IMR-90 (cell line): ENCODE measurements around the gene SLIT3. TPM values are rescaled to one million over a fixed set of nuclear protein-coding genes. Genes with fewer than 3 reads are reported as not detected.

Experiments used
- ATAC-seq: fragments of 200-7000 bp; cut with Tn5 transposase; 2 replicates; pipeline ENCODE4 v1.9.1; 2020; ENCODE audit warnings: low read depth, mild to moderate bottlenecking, moderate library complexity
- BruUV-seq: library from RNA; stranded (reverse); fragments of 400-500 nt; replicated peaks from 2 replicates; lab custom pipeline; 2021; lab: Mats Ljungman, UMichigan
- CTCF ChIA-PET: fragments of 300-600 bp; formaldehyde crosslinking; extraction: SDS; loops from one replicate; lab custom pipeline; 2021; ENCODE audit warnings: antibody characterized with exemption; lab: Yijun Ruan, JAX
- POLR2A ChIA-PET: fragments of 300-600 bp; sonication (Branson Sonifier 250); formaldehyde crosslinking; loops from one replicate; lab custom pipeline; 2022; ENCODE audit warnings: antibody characterized with exemption; ENCODE audit not compliant: unreplicated experiment; lab: Charles Lee
- DNase-seq: peaks from one replicate; pipeline ENCODE4 v3.0.0; 2013
- H2AFZ ChIP-seq: replicated peaks from 2 replicates; pipeline ENCODE3; 2013; ENCODE audit warnings: low read length, mild to moderate bottlenecking; ENCODE audit not compliant: poor library complexity
- H2AK5ac ChIP-seq: 2 replicates; pipeline ENCODE4 v1.6.1; 2013; ENCODE audit warnings: low read depth, low read length, inconsistent platforms
- H2AK9ac ChIP-seq: replicated peaks from 2 replicates; pipeline ENCODE3; 2013; ENCODE audit warnings: mild to moderate bottlenecking, low read depth, low read length, moderate library complexity; ENCODE audit not compliant: poor library complexity
- H2BK120ac ChIP-seq: 2 replicates; pipeline ENCODE4 v1.6.1; 2013; ENCODE audit warnings: low read depth, low read length, inconsistent platforms
- H2BK15ac ChIP-seq: 3 replicates; pipeline ENCODE4 v1.6.1; 2013; ENCODE audit warnings: low read depth, low read length, inconsistent platforms
- H2BK20ac ChIP-seq: 2 replicates; pipeline ENCODE4 v1.6.1; 2013; ENCODE audit warnings: low read depth, mild to moderate bottlenecking, inconsistent platforms, low read length, moderate library complexity
- H2BK5ac ChIP-seq: 2 replicates; pipeline ENCODE4 v1.6.1; 2013; ENCODE audit warnings: mild to moderate bottlenecking, low read depth, low read length, inconsistent platforms; ENCODE audit not compliant: poor library complexity, severe bottlenecking
- H3K14ac ChIP-seq: replicated peaks from 2 replicates; pipeline ENCODE4 v1.6.1; 2013; ENCODE audit warnings: low read depth, low read length, inconsistent platforms
- H3K18ac ChIP-seq: 2 replicates; pipeline ENCODE4 v1.6.1; 2013; ENCODE audit warnings: low read depth, low read length, control low read depth
- H3K23ac ChIP-seq: 2 replicates; pipeline ENCODE4 v1.6.1; 2013; ENCODE audit warnings: low read depth, low read length, inconsistent platforms
- H3K27ac ChIP-seq: 2 replicates; pipeline ENCODE4 v1.5.1; 2013; ENCODE audit warnings: mild to moderate bottlenecking, control low read depth, low read length; ENCODE audit not compliant: insufficient read depth
- H3K27me3 ChIP-seq: 2 replicates; pipeline ENCODE4 v1.6.1; 2013; ENCODE audit warnings: low read length; ENCODE audit not compliant: control insufficient read depth, insufficient read depth
- H3K36me3 ChIP-seq: 2 replicates; pipeline ENCODE4 v1.6.1; 2013; ENCODE audit warnings: low read length, mixed read lengths; ENCODE audit not compliant: control insufficient read depth, insufficient read depth
- H3K4ac ChIP-seq: 2 replicates; pipeline ENCODE4 v1.6.1; 2013; ENCODE audit warnings: low read depth, low read length, inconsistent platforms
- H3K4me1 ChIP-seq: 2 replicates; pipeline ENCODE4 v1.6.1; 2013; ENCODE audit warnings: low read length, mixed read lengths; ENCODE audit not compliant: control insufficient read depth, insufficient read depth
- H3K4me2 ChIP-seq: 2 replicates; pipeline ENCODE4 v1.6.1; 2013; ENCODE audit warnings: low read depth, mild to moderate bottlenecking, control low read depth, low read length, moderate library complexity
- H3K4me3 ChIP-seq: 2 replicates; pipeline ENCODE4 v1.5.1; 2013; ENCODE audit warnings: low read depth, mild to moderate bottlenecking, control low read depth, low read length, moderate library complexity; ENCODE audit not compliant: insufficient read depth
- H3K56ac ChIP-seq: 2 replicates; pipeline ENCODE4 v1.6.1; 2013; ENCODE audit warnings: low read length, inconsistent platforms; ENCODE audit not compliant: insufficient read depth; ENCODE audit errors: extremely low read depth
- H3K79me1 ChIP-seq, 2 experiments: 2 replicates each; pipeline ENCODE4 v1.6.1; 2013; ENCODE audit warnings: low read length in 2 of 2, inconsistent platforms in 1 of 2, low read depth in 1 of 2
- H3K9ac ChIP-seq: 2 replicates; pipeline ENCODE4 v1.6.1; 2013; ENCODE audit warnings: low read depth, low read length, control low read depth
- H3K9me1 ChIP-seq: 2 replicates; pipeline ENCODE4 v1.6.1; 2013; ENCODE audit warnings: low read length, inconsistent platforms; ENCODE audit not compliant: insufficient read depth
- H3K9me3 ChIP-seq: 2 replicates; pipeline ENCODE4 v1.6.1; 2013; ENCODE audit warnings: low read length; ENCODE audit not compliant: control insufficient read depth, insufficient read depth
- H4K20me1 ChIP-seq: 2 replicates; pipeline ENCODE4 v1.6.1; 2013; ENCODE audit warnings: low read length, inconsistent platforms; ENCODE audit not compliant: insufficient read depth
- H4K5ac ChIP-seq: 2 replicates; pipeline ENCODE4 v1.6.1; 2013; ENCODE audit warnings: mild to moderate bottlenecking, low read depth, low read length, control low read depth
- H4K8ac ChIP-seq, 2 experiments: 2 replicates each; pipeline ENCODE4 v1.6.1; 2013; ENCODE audit warnings: low read depth in 2 of 2, low read length in 2 of 2, control low read depth in 1 of 2, inconsistent platforms in 1 of 2
- H4K91ac ChIP-seq: 2 replicates; pipeline ENCODE4 v1.6.1; 2013; ENCODE audit warnings: low read depth, low read length, inconsistent platforms; ENCODE audit not compliant: insufficient read depth
- BHLHE40 ChIP-seq: fragments of 150-350 bp; IDR thresholded peaks from 2 replicates; pipeline ENCODE4 v1.6.1; 2016; ENCODE audit warnings: mild to moderate bottlenecking, low read depth, low read length
- CEBPB ChIP-seq: IDR thresholded peaks from 2 replicates; pipeline ENCODE4 v1.6.1; 2012; ENCODE audit warnings: low read depth, low read length, improper control_type of control experiment
- CHD1 ChIP-seq: IDR thresholded peaks from 2 replicates; pipeline ENCODE4 v1.6.1; 2012; ENCODE audit warnings: low read depth, low read length, improper control_type of control experiment
- CTCF ChIP-seq: conservative IDR thresholded peaks from 2 replicates; pipeline ENCODE4 v1.5.1; 2012; ENCODE audit warnings: mild to moderate bottlenecking, low read depth, low read length, improper control_type of control experiment
- ELK1 ChIP-seq: fragments of 150-350 bp; IDR thresholded peaks from 2 replicates; pipeline ENCODE4 v1.6.1; 2016; ENCODE audit warnings: low read depth, mild to moderate bottlenecking, low read length, moderate library complexity, borderline replicate concordance
- FOS ChIP-seq: fragments of 150-350 bp; IDR thresholded peaks from 2 replicates; pipeline ENCODE4 v1.6.1; 2016; ENCODE audit warnings: low read depth, low read length
- MAFK ChIP-seq: IDR thresholded peaks from 2 replicates; pipeline ENCODE4 v1.6.1; 2012; ENCODE audit warnings: low read depth, low read length, improper control_type of control experiment
- MAZ ChIP-seq: IDR thresholded peaks from 2 replicates; pipeline ENCODE4 v1.6.1; 2012; ENCODE audit warnings: low read depth, mild to moderate bottlenecking, low read length, improper control_type of control experiment, moderate library complexity, borderline replicate concordance
- MXI1 ChIP-seq: IDR thresholded peaks from 2 replicates; pipeline ENCODE4 v1.6.1; 2012; ENCODE audit warnings: low read depth, mild to moderate bottlenecking, low read length, moderate library complexity, borderline replicate concordance
- NFE2L2 ChIP-seq: fragments of 150-350 bp; IDR thresholded peaks from 2 replicates; pipeline ENCODE4 v1.6.1; 2016; ENCODE audit warnings: low read depth, mild to moderate bottlenecking, low read length
- POLR2A ChIP-seq: IDR thresholded peaks from 2 replicates; pipeline ENCODE4 v1.6.1; 2012; ENCODE audit warnings: mild to moderate bottlenecking, low read depth, low read length
- RAD21 ChIP-seq: IDR thresholded peaks from 2 replicates; pipeline ENCODE4 v1.6.1; 2012; ENCODE audit warnings: low read length, improper control_type of control experiment
- RCOR1 ChIP-seq: IDR thresholded peaks from 2 replicates; pipeline ENCODE4 v1.6.1; 2012; ENCODE audit warnings: mild to moderate bottlenecking, low read length, improper control_type of control experiment; ENCODE audit not compliant: insufficient replicate concordance
- RFX5 ChIP-seq: IDR thresholded peaks from 2 replicates; pipeline ENCODE4 v1.8.0; 2012; ENCODE audit warnings: low read depth, mild to moderate bottlenecking, low read length, moderate library complexity
- SMC3 ChIP-seq: fragments of 150-350 bp; IDR thresholded peaks from 2 replicates; pipeline ENCODE4 v1.6.1; 2016; ENCODE audit warnings: low read depth, mild to moderate bottlenecking, antibody characterized with exemption, low read length, moderate library complexity
- USF2 ChIP-seq: fragments of 150-350 bp; IDR thresholded peaks from 2 replicates; pipeline ENCODE4 v1.6.1; 2017; ENCODE audit warnings: mild to moderate bottlenecking, antibody characterized with exemption, low read length, low read depth
- WGBS, 2 experiments: methylation state at CpG; one replicate each; pipeline versions ENCODE4 v1.1.5 to v1.1.7; 2013; ENCODE audit warnings: missing lambda C conversion rate in 2 of 2; ENCODE audit not compliant: insufficient read length in 1 of 2; ENCODE audit errors: extremely low coverage in 2 of 2; 5-methylcytosine and 5-hydroxymethylcytosine counted together
- dilution Hi-C: fragments of 300-500 bp; cut with HindIII; formaldehyde crosslinking; loops from one replicate; pipeline ENCODE4 v1.14.3; 2018; ENCODE audit warnings: low sequenced_read_pairs; ENCODE audit not compliant: unreplicated experiment
- in situ Hi-C: fragments of 300-500 bp; cut with MboI; formaldehyde crosslinking; loops from 3 replicates; pipeline ENCODE4 v1.14.3; 2019; ENCODE audit warnings: low sequenced_read_pairs, inconsistent platforms, mixed read lengths
- intact Hi-C: fragments of 100-400 bp; cut with micrococcal nuclease; formaldehyde crosslinking; loops from 2 replicates; pipeline ENCODE4 v1.10.0; 2022
- polyA plus RNA-seq, 3 experiments: library from polyadenylated mRNA; depleted of rRNA; stranded (reverse); fragments of >200 nt; gene quantifications; 2 replicates each; pipeline ENCODE4 v1.2.3, GENCODE V29; 2012; ENCODE audit warnings: low replicate concordance in 1 of 3
- total RNA-seq: library from RNA; depleted of rRNA; stranded (reverse); fragments of >200 nt; gene quantifications from 2 replicates; pipeline ENCODE4 v1.2.3, GENCODE V29; 2012

Gene SLIT3
- total and polyA plus RNA-seq, 2 of the 4 experiments (the other 2 are of a cell fraction) = 0.18 to 0.50 TPM

GRCh38 chr5:168863021-168863420 is 437.9 kb downstream of the SLIT3 start:
- no peak overlapping the region for H3K56ac ChIP-seq
- H2AK5ac ChIP-seq = no peak overlapping the region
- intact Hi-C loops (no loop called here), in situ Hi-C loops (no loop called here), dilution Hi-C loops (no loop called here)
- ATAC-seq (no peak), DNase-seq (no peak)
- H3K36me3 ChIP-seq = no peaks in the 10 kb centered on the region
- H2AK9ac ChIP-seq = no peak overlapping the region
- no peak overlapping the region for H3K4ac ChIP-seq
- no peak overlapping the region for H2BK120ac ChIP-seq
- no TSS peak for BruUV-seq
- H3K4me3 ChIP-seq = no peak overlapping the region
- WGBS, 2 experiments = 67% methylated on average over 1 of the region's 5 CpGs; no CpG with 5 or more reads in 1 of the 2 experiments
- H3K9me1 ChIP-seq = no peaks in the 10 kb centered on the region
- no peak overlapping the region for H2BK20ac ChIP-seq
- H3K27me3 ChIP-seq = no peaks in the 10 kb centered on the region
- ChIA-PET CTCF (no interaction called here), POLR2A (no interaction called here)
- no peak overlapping the region for H2AFZ ChIP-seq
- no peaks in the 10 kb centered on the region for H3K9me3 ChIP-seq
- no peak overlapping the region for H2BK5ac ChIP-seq
- no peak overlapping the region for H3K9ac ChIP-seq
- no peak overlapping the region for H3K14ac ChIP-seq
- H4K8ac ChIP-seq = no peak overlapping the region
- H2BK15ac ChIP-seq = no peak overlapping the region
- H3K27ac ChIP-seq = no peak overlapping the region
- no peak overlapping the region for H3K23ac ChIP-seq
- no peak for TF ChIP-seq USF2
- TF ChIP-seq NFE2L2 = no peak
- no peak for TF ChIP-seq RAD21
- TF ChIP-seq CTCF = no peak
- TF ChIP-seq RFX5 = no peak
- no peak for TF ChIP-seq RCOR1
- TF ChIP-seq MAFK = no peak
- TF ChIP-seq MXI1 = no peak
- no peak for TF ChIP-seq CEBPB
- no peak for TF ChIP-seq CHD1
- no peak for TF ChIP-seq BHLHE40
- TF ChIP-seq FOS = no peak
- no peak for TF ChIP-seq ELK1
- no peak for TF ChIP-seq SMC3
- TF ChIP-seq MAZ = no peak
- TF ChIP-seq POLR2A = no peak
- no peak overlapping the region for H3K4me2 ChIP-seq
- no peaks in the 10 kb centered on the region for H4K20me1 ChIP-seq
- no peaks in the 10 kb centered on the region for H3K4me1 ChIP-seq
- H3K18ac ChIP-seq = no peak overlapping the region
- H4K91ac ChIP-seq = no peak overlapping the region
- no peaks in the 10 kb centered on the region for H3K79me1 ChIP-seq
- no peak overlapping the region for H4K5ac ChIP-seq
